GM21526 (cell line): Measurements from ENCODE around the gene GALM.

Experiments used
- ATAC-seq: cut with Tn5 transposase; IDR thresholded peaks from one replicate; pipeline ENCODE4 v1.9.1; 2021; ENCODE audit warnings: moderate library complexity; ENCODE audit not compliant: unreplicated experiment, low FRiP score

GALM gene

DNA sequence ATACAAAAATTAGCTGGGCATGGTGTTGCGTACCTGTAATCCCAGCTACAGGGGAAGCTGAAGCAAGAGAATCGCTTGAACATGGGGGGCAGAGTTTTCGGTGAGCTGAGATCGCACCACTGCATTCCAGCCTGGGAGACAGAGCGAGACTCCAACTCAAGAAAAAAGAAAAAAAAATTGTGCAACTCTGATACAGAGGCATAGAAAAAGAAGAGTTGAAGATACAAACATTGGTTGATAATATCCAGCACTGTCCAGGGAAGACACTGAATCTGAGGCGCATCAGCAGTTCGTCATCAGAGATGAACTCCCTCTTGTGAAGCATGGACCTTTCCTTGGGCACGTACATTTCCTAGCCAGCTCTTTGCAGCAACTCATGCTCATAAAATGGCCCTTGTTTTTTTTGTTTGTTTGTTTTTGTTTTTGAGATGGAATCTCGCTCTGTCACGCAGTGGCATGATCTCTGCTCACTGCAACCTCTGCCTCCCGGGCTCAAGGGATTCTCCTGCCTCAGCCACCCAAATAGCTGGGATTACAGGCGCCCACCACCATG is 16.7 kb upstream of the GALM start:
- no peak for ATAC-seq

DNA sequence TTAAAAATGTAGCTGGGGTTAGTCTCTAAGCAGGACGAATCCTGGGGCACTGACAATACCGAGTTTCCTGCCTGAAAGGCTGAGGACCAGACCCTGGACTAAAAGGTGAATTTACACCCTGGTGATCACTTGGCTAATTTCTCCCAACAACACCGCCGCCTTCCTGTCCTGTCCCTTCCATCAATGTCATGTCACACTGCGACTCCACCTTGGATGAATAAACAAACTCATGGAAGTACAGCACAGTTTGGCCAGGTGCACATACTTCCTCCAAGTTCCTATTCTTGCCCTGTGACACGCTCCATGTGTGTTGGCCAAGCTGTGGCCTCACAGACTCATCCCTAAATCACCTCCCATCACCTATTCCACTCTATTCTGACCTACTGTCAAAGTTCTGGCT is 15.9 kb upstream of the GALM start:
- no peak for ATAC-seq

DNA sequence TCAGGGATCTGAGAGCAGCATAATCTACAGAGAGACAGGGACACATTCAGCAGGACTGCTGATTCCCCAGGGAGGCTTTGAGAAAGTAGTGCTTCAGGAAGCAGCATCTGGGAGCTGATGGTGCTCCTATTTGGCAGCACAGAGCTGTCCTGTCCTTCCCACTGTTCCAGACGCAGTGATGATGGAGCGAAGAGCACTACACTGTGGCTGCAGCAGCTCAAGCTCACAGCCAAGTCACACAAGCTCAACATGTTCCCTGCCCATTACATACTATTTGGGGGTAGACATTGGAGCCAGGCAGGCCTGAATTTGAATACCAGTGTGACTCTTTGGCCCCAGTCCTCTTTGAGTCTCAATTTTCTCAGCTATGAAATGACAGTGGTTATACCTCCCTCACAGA is 15.2 kb upstream of the GALM start:
- no peak for ATAC-seq

DNA sequence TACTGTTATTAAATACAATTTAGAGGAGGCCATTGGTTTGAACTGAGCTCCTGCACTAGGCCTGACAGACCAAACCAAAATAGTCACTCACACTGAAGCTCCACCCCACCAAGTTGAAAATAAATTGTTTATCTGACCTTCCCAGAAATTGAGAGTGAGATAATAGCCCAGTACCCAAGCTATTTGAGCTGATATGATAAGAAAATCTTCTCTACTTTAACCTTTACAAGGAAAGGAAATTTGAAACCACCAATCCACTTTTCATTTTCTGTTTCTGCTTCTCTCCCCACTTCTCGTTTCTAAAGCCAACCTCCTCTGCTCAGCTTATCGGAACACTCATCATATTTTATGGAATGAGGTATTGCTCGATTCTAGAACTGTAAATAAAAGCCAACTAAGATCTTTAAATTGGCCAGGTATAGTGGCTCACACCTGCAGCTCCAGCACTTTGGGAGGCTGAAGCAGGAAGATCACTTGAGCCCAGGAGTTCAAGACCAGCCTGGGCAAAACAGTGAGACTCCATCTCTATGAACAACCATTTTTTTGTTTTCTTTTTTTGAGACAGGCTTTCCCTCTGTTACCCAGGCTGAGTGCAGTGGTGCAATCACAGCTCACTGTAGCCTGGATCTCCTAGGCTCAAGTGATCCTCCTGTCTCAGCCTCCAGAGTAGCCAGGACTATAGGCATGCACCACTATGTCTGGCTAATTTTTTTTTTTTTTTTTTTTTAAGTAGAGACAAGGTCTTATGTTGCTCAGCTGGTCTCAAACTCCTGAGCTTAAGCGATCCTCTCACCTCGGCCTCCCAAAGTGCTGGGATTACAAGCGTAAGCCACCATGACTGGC is 13.3 kb upstream of the GALM start:
- no peak for ATAC-seq

DNA sequence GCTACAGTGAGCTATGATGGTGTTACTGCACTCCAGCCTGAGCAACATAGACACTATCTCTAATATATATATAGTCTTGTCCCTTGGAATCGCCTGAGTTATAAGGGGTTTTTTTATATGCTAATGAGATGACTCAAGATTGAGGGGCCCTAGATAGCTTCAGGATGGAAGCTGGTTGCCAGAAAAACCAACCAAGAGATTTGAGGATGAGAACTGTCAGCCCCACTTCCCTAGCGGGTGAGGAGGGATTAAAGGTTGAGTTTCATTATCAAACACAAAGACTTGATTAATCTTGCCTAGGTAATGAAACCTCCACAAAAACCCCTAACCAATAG is 12.6 kb upstream of the GALM start:
- ATAC-seq, result no peak

DNA sequence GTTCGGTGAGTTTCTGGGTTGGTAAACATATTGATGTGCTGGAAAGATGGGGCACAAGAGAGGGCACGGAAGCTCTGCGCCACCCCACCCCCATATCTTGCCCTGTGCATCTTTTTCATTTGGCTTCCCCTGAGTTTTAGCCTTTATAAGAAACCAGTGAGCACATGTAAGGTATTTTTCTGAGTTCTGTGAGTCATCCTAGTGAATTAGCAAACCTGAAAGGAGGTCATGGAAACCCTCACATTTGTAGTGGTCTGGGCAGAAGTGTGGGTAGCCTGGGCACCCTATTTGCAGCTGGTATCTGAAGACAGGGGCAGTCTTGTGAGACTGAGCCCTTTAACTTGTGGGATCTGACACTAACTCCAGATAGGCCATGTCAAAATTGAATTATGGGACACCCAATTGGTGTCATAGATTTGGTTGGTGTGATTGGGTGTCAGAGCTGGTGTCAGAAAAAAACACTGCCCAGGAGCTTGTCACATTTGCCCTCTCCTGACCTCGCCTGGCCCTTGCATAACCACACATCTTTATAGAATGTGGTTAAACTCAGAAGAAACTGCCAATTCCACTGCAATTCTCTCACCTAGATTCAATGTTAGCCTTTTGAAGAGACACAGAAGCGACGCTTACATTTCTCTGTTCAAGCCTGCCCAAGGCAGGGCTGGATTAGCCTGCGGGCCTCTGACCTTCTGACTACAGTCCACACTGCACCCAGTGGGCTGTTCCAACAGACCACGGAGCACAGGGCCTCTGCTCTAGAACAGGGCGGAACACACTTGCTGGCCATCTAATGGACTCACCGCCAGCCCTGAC is 12.0 kb upstream of the GALM start:
- ATAC-seq, result no peak

DNA sequence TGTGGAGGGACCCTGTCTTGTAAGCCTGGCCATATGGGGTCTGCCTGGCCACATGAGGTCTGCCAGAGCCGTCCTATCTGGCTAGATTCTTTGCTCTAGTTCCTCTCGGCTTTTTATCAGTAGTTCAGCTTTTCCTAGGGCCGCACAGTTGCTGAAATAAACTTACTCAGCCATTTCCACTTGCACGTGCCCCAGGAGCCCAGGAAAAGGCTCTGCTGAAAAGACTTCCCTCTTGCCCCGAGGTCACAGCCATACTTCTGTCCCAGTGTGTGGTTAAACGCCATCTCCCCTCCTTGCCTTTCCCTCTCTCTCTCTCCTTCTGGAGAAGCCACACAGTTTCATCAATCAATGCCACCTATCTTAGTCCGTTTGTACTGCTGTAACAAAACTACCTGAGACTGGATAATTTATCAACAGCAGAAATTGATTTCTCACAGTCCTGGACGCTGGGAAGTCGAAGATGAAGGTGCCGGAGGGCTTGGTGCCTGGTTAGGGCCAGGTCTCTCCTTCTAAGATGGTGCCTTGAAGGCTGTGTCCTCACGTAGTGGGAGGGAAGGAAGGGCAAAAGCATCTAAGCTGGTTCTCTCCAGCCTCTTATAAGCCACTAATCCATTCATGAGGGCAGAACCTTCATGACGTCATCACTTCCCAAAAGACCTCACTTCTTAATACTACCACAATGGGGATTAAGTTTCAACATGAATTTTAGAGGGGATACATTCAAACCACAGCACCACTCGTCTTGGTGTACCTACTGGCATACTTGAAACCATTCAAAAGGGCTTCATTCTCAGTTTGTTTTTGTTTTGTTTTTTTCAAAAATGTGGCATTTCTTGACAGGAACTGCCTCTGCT is 11.2 kb upstream of the GALM start:
- ATAC-seq, result no peak

DNA sequence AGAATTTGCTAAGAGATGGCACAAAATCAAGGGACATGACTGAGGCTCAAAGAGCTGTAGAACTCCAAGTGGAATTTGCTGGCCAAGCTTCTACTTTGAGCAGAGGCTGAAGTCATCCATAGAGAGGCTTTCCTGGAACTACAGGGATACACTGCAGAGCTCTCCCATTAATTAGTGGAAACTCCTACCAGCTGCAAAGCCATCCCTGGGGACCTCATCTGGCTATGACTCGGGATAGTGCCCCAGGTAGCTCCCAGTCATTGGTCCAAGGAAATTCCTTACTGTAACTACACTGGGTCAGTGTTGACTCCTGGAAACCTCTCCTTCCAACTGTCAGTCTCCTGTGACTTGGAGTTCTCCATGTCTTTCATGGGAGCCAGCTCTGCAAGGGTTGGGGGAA is 10.5 kb upstream of the GALM start:
- ATAC-seq, result no peak

DNA sequence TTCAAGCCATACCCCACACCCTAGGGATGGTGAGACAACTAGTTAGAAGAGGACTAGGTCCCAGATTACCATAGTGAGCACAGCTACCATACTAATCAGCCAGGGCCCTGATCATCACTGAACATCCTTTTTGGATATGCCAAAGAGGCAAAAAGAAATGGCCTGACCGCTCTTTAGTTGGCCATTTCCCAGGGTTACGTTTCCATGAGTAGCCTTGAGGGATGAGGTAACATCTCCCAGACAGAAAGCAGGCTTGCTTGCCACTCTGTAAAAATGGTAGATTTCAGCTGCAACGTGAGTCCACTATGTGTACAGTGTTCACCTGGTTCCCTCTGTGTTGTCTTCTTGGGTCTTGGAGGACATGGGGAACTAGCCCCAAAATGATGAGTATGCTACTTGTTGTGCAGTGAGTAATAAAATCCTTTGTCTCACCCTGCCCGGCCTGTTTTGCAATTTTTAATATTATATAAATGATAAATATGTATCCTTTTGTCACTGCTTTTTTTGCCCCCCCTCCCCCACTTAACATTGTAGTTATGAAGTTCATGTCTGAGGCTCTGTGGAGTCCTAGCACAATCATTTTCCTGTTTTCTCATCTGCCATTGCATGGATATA is 8.9 kb upstream of the GALM start:
- ATAC-seq, result no peak

DNA sequence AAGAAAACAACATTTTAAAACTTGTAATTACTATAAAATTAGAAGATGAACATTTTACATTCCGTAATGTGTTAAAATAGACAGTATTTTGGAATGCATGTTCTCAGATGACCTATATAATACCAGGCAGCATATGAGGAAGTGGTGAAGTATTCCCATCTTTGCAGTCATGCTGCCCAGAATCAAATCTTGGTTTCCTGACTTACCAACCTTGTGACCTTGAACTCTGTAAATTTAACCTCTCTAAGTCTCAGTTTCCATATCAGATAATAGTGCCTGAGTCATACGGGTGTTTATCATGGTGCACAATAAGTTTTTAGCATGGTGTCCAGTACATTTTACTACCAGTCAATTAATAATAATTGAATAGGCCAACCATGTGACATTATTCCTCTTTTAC is 7.3 kb upstream of the GALM start:
- no peak for ATAC-seq

DNA sequence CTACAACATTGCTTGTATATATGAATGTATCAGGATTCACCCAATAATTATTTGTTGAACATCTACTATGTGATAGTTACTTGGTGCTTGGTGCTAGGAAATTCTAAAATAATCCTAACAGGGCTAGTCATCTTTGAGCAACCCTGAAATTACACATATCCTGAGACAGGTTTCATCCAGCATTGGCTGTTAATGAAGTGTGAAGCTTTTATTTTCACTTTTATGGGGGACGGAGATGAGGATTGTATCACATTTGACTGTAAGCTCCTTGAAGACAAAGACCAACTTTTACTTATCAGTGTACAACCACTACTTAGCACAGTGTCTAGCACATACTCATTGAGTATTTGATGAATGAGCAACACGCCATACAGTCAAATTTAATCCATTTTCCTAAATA is 6.8 kb upstream of the GALM start:
- no peak for ATAC-seq

DNA sequence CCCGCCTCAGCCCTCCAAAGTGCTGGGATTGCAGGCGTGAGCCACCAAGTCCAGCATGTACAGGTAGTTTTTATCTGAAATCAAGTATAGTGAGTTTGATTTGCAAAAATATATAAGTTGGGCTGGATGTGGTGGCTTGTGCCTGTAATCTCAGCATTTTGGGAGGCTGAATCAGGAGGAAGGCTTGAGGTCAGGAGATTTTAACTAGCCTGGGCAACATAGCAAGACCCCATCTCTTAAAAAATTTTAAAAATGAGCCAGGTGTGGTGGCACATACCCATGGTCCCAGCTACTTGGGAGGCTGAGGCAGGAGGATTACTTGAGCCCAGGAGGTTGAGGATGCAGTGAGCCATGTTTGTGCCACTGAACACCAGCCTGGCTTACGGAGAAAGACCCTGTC is 5.6 kb upstream of the GALM start:
- no peak for ATAC-seq

DNA sequence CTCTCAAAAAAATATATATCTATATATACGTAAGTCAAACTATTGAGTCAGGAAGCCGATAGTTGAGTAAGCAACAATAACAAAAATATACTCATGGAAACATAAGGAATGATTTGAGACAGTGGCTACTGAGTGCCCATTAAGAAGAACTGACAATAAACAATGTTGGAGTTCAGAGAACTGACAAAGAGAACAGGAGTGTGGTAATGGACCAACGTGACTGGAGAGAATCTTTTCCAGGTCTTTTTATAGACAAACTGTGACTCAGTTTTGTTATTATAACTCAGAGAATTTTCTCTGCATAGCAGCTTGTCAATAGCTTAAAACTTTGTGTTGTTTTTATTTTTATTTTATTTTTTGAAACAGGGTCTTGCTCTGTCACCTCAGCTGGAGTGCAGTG is 4.6 kb upstream of the GALM start:
- no peak for ATAC-seq

DNA sequence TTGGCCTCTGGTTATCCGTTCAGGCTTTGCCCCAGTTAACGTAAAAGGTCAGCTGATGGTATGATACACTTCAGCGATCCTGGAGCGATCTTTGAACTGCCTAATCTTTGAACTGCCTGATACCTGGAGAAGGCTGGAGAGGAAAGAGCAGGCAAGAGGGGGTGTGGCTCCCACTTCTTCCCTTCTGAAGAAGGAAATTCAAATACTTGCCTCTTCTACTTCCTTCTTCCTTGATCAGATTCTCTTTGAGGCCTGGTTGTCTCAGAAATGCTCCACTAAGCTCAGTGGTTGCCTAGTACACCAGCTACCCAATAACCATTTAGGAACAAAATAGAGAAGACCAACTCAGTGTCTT is 619 bp downstream of the GALM start:
- ATAC-seq, result no peak

DNA sequence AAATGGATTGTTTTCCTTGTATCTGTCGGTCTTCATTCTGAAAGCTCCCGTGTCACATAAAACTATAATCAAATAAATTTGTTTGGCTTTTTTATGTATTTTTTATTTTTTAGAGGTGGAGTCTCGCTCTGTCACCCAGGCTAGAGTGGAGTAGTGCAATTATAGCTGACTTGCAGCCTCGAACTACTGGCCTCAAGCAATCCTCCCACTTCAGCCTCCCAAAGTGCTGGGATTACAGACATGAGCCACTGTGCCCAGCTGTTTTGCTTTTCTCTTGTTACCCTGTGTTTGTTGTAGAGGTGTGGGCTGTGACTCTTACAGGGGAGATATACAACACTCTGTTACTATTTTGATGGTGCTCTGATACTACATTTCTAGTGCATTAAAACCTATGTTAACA is 2.2 kb downstream of the GALM start:
- no peak for ATAC-seq

DNA sequence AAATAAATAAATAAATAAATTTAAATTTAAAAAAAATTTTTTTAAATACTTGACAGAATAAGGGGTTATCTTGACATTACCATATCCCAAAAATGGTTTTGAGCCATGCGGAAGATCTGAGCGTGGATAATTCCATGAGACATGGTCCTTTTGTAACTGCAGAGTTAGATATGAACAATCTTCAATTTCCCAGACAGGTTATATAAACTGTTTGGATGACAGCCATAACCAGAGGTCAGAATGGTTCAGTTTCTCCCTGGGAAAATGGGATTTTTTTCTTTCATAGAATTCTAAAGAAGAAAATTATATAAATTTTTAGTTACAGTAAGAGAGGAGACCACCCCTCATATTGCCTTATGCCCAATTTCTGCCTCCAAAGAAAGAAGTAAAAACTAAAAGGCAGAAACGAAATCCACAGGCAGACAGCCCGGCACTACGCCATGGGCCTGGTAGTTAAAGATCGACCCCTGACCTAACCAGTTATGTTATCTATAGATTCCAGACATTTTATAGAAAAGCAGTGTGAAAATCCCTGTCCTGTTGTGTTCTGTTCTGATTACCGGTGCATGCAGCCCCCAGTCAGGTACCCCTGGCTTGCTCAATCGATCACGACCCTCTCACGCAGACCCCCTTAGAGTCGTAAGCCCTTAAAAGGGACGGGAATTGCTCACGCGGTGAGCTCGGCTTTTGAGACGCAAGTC is 3.0 kb downstream of the GALM start:
- no peak for ATAC-seq

DNA sequence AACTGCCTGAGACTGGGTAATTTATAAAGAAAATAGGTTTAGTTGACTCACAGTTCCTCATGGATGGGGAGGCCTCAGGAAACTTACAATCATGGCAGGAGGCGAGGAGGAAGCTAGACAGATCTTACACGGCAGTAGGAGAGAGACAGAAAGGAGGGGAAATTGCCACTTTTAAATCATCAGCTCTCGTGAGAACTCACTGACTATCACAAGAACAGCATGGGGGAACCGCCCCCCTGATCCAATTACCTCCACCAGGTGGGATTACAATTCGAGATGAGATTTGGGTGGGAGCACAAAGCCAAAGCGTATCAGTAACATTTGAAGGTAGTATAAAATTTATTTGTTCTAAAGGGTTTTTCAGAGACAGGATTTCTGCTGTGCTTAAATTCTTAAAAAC is 5.4 kb downstream of the GALM start:
- no peak for ATAC-seq

DNA sequence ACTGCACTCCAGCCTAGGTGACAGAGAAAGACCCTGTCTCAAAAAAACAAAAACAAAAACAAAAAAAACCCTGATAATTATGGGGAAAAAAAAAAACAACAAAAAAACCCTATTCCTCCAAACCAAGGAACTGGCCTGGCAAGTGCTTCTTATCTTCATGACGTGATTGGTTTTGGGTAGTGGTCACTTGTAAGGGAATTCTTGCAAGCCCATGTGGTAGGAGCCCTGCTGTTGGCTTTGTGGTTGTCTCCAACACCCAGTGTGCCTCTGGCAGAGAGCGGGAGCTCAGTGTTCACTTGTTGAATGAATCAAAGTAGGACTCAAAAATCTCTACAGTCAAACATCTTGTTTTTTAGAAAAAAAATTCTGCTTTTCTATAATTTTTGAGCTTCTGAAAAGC is 6.0 kb downstream of the GALM start:
- no peak for ATAC-seq

DNA sequence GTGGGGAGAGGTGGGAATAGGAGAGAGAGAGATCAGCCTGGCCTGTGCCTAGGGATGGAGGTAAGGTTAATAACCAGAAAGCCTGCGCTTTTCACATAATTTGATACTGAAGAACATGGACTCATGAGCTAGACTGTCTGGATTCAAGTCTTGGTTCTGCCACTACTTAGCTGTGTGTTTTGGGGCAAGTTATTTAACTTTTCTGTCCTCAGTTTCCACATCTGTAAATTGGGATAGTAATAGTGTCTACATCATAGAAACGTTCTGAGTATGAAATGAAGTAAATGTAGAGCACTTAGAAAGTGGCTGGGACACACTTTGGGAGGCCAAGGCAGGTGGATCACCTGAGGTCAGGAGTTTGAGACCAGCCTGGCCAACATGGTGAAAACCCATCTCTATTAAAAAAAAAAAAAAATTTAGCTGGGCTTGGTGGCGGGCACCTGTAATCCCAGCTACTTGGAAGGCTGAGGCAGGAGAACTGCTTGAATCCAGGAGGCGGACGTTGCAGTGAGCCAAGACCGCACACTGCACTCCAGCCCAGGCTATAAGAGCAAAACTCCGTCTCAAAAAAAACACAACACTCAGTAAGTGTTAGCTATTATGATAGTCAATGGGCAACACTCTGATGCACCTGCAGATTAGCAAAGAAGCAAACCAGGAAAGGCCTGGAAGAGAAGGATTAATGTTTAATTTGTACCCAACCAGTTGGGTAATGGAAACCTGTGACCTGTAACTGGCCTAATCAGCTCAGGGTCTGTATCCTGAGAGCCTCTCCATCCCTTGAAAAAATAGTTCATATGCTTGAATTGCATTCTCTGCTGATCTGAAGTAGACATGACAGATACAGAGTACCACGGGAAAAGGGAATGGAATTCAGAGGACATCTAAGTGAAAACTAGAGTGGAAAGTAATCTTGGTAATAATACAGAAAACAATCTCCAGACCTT is 6.8 kb downstream of the GALM start:
- no peak for ATAC-seq
